ENCODE data around the gene HIRA.

Gene HIRA

GRCh38 chr22:19410941-19411689 lies 20.4 kb downstream of the HIRA start:
- DNase-seq (ENCODE audit: low read depth), result no peak

DNA sequence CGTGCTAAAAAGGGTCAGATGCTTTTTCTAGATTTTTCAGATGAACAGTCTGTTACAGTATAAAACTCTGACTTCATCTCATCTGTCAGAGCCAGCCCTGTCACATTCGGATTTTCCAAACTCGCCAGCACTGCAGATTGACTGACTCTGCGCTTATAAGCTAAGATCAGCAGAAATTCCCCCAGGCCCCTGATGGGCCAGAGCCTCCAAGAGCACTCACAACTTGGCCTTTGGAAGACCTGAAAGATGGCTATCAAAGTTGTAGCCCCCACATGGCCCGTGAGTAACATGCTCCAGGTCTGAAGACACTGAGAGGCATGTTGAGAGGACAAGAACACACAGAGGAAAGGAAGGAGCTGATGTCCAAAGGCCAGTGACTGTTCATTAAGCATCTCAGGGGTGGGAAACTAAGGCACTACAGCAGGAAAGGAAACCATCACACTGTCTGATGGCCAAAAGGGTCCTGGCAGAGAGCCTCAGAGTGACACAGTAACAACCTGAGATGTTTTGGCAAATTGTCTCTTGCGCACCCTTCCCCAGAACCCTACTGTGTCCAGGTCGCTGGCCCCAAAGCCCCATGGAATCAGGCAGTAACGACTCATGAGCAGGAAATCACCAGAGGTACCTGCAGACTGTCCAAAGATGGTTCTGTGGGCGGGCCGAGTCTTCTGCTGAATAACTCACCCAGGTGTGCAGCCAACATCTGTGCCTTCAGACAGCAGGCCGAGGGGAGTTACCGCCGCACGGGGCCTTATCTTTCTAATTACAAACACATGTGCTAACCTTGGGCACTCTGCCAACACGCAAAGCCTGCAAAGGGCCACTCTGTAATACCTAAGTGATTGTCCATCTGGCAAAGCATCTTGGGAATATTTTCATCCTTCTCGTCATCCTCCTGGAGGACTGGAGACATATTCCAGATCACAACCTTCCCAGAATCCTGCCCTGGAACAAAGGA lies 23.6 kb downstream of the HIRA start:
- DNase-seq (ENCODE audit: low read depth), result no peak

GRCh38 chr22:19406846-19407245 lies 24.7 kb downstream of the HIRA start:
- DNase-seq (ENCODE audit: low read depth), result no peak

DNA sequence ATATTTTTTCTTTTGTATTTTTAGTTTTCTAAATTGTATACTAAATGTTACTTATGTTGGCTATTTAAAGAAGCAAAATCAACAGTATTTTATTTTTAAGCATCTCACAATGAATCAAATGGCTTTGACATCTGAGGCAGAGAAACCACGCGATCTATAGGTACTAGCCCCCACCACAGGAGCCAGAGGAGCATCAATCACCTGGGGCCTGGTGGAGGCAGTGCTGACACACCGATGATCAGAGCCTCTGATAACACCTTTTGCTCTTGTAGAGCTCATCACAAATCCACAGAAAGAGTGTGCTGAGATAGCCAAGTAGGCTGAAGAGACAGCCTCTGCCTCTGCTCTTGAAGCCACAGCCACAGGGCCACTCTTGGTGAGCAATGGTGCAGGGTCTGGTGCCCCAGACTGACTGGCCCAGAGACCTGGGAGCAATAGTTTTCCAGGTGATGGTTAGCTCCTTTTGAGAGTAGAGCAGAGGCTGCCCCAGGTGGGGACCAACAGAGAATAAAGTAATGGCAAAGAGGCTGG lies 25.2 kb downstream of the HIRA start:
- DNase-seq (ENCODE audit: low read depth), result no peak

- DNase-seq (ENCODE audit: low read depth), result no peak
These were observed 25.9 kb downstream of the HIRA start for GRCh38 chr22:19405652-19406051.

- no peak for DNase-seq (ENCODE audit: low read depth)
These were observed 26.4 kb downstream of the HIRA start for GRCh38 chr22:19405133-19405532.

DNA sequence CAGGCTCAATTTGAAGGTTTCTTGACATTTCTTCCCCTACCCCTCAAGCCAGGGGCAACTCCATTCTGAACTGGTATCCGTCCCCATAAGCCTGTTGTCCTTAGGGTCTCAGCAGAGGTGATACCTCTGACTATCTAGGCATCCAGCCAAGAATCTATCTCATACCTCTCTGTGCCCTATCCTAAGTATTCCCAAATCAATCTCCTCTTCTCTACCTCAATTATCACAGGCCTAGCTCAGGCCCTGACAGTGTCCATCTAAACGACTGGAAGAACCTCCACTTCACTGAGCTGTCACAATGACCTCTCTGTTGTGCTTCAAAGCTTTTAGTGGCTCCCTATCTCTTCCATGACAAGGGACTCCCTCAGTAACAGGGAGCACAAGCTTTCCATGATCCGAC lies 26.9 kb downstream of the HIRA start:
- no peak for DNase-seq (ENCODE audit: low read depth)

DNA sequence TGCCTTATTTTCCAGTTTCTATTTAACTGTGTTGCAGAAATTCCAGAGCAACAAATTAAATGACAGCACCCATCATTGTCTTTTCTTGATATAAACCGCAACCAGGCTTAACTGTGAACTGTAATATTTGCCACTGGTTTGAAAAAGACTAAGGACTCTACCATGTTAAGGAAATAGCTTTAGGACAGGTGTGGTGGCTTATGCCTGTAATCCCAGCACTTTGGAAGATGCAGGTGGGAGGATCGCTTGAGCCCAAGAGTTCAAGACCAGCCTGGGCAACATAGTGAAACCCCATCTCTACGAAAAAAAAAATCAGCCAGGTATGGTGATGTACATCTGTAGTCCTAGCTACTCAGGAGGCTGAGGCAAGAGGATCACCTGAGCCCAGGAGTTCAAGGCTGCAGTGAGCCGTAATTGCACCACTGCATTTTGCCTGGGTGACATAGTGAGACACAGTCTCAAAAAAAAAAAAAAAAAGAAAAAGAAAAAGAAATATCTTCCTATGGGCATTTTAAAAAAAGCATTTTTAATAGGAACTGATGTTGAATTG lies 28.8 kb downstream of the HIRA start:
- DNase-seq (ENCODE audit: low read depth), result no peak

DNA sequence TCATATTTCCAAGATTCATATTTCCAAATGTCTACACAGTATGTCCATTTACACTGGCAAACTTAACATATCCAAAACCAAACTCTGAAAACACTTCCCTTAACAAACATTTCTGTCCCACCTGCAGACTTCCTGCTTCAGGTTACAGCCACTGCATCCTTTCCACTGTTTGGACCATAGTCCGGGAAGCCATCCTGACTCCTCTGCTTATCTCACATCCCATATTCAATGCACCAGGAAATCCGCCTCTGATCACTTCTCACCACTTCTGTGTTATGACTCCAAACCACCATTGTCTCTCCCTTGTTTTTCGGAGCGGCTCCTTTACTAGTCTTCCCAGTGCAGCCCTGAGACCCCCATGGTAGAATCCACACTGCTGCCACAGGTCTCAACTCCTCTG lies 30.1 kb downstream of the HIRA start:
- no peak for DNase-seq (ENCODE audit: low read depth)

DNA sequence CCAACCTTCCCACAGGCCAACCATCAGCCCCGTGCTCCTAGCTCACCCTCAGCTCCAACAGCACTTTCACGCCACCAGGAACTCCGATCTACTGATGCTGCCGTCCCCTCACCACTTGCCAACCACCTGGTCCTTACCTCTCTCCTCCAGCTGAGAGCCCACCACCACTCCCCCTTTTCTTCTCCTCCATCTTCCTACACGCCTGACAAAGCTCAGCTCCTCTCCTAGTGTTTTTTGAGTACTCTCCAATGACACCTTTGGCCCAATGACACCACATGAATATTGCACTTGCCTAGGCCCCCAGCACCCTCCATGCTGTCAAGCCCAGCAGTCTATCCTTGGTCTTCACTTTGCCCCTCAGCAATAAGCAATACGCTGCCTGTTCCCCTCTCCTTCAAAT lies 30.7 kb downstream of the HIRA start:
- DNase-seq (ENCODE audit: low read depth), result no peak

- no peak for DNase-seq (ENCODE audit: low read depth)
These were observed 32.9 kb downstream of the HIRA start for GRCh38 chr22:19398652-19399051.

- DNase-seq (ENCODE audit: low read depth), result no peak
These were observed 33.3 kb downstream of the HIRA start for GRCh38 chr22:19398206-19398605.

GRCh38 chr22:19397734-19398104 lies 33.8 kb downstream of the HIRA start:
- DNase-seq (ENCODE audit: low read depth), result no peak

GRCh38 chr22:19396934-19397733 lies 34.4 kb downstream of the HIRA start:
- no peak for DNase-seq (ENCODE audit: low read depth)

GRCh38 chr22:19396561-19396933 lies 35.0 kb downstream of the HIRA start:
- no peak for DNase-seq (ENCODE audit: low read depth)

DNA sequence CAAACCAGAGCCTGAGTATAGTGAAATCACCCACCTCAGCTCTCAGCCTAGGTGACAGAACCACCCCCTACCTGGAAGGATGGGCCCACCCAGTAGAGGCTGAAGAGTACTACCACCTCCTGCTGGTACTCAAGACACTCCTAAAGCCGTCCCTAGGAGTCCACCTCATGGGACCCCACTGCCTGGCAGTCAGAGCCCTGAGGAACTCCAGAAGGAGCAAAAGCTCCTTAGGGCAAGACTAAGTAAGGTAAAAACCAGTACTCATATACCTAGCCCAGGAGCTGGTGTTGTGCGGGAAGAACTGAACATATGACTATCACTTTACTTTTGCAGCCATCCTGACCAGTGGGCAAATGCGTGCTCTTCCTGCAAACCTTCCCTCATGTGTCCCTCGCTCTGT lies 36.3 kb downstream of the HIRA start:
- no peak for DNase-seq (ENCODE audit: low read depth)

- no peak for DNase-seq (ENCODE audit: low read depth)
These were observed 37.1 kb downstream of the HIRA start for GRCh38 chr22:19394274-19395050.

- DNase-seq (ENCODE audit: low read depth), result no peak
These were observed 37.8 kb downstream of the HIRA start for GRCh38 chr22:19393704-19394103.

- DNase-seq (ENCODE audit: low read depth), result no peak
These were observed 44.0 kb downstream of the HIRA start for GRCh38 chr22:19387575-19387974.

- no peak for DNase-seq (ENCODE audit: low read depth)
These were observed 44.5 kb downstream of the HIRA start for GRCh38 chr22:19387038-19387437.

- no peak for DNase-seq (ENCODE audit: low read depth)
These were observed 45.3 kb downstream of the HIRA start for GRCh38 chr22:19386248-19386647.

Data from T follicular helper cell (primary cell).